SU-DHL-6 (cell line): ENCODE data around the gene DCD.

Experiments
- H2AFZ ChIP-seq: fragments of 200-600 bp; sonication (generic); 2 replicates; pipeline ENCODE4 v1.6.1; 2014; ENCODE audit warnings: low read depth, mild to moderate bottlenecking, moderate library complexity, mixed read lengths, antibody characterized with exemption, low read length; ENCODE audit not compliant: severe bottlenecking
- H3F3A ChIP-seq: fragments of 200-600 bp; shearing (Covaris generic); 2 replicates; pipeline ENCODE4 v1.6.0; 2016; ENCODE audit warnings: antibody characterized with exemption, mild to moderate bottlenecking; ENCODE audit not compliant: insufficient read depth
- H3K27ac ChIP-seq: fragments of 200-600 bp; sonication (generic); 2 replicates; pipeline ENCODE4 v1.5.1; 2016; ENCODE audit warnings: low read depth, mild to moderate bottlenecking, low read length, moderate library complexity, mixed read lengths
- H3K27me3 ChIP-seq: fragments of 200-600 bp; sonication (generic), shearing (Covaris generic); 2 replicates; pipeline ENCODE4 v1.6.0; 2014; ENCODE audit warnings: mild to moderate bottlenecking, low read length
- H3K36me3 ChIP-seq: fragments of 200-600 bp; sonication (generic); 2 replicates; pipeline ENCODE4 v1.6.1; 2014; ENCODE audit warnings: mild to moderate bottlenecking, low read length, mixed read lengths
- H3K4me2 ChIP-seq: fragments of 300-600, 200-600 bp; shearing (Covaris generic), sonication (generic); 2 replicates; pipeline ENCODE4 v1.6.0; 2014; ENCODE audit warnings: low read length, low read depth, mild to moderate bottlenecking; ENCODE audit not compliant: poor library complexity, severe bottlenecking
- H3K4me3 ChIP-seq: fragments of 200-600 bp; sonication (generic); 2 replicates; pipeline ENCODE4 v1.5.1; 2014; ENCODE audit warnings: antibody characterized with exemption, low read length, mild to moderate bottlenecking, mixed read lengths; ENCODE audit not compliant: insufficient read depth, poor library complexity, severe bottlenecking
- H3K79me2 ChIP-seq: fragments of 200-600 bp; sonication (generic); 2 replicates; pipeline ENCODE4 v1.6.1; 2014; ENCODE audit warnings: mild to moderate bottlenecking, low read length, moderate library complexity; ENCODE audit not compliant: insufficient read depth
- H3K9ac ChIP-seq: fragments of 200-600 bp; sonication (generic); 2 replicates; pipeline ENCODE4 v1.7.0; 2014; ENCODE audit warnings: mild to moderate bottlenecking, low read length
- H3K9me2 ChIP-seq: fragments of 200-600 bp; sonication (generic); replicated peaks from 2 replicates; pipeline ENCODE4 v1.6.1; 2014; ENCODE audit warnings: low read length; ENCODE audit not compliant: insufficient read depth
- H3K9me3 ChIP-seq: fragments of 200-600 bp; sonication (generic); 2 replicates; pipeline ENCODE4 v1.6.1; 2014; ENCODE audit warnings: low read length, mixed read lengths; ENCODE audit not compliant: insufficient read depth
- H4K20me1 ChIP-seq: fragments of 200-600 bp; sonication (generic); 2 replicates; pipeline ENCODE4 v1.6.1; 2014; ENCODE audit warnings: low read depth, mild to moderate bottlenecking, antibody characterized with exemption, low read length, moderate library complexity, mixed read lengths
- CTCF ChIP-seq: fragments of 200-600 bp; sonication (generic); IDR thresholded peaks from one replicate; pipeline ENCODE4 v1.5.1; 2017; ENCODE audit warnings: antibody characterized with exemption, mild to moderate bottlenecking, low read length, moderate library complexity; ENCODE audit not compliant: insufficient read depth, poor library complexity, severe bottlenecking
- EZH2phosphoT487 ChIP-seq: fragments of 200-600 bp; sonication (generic), shearing (Covaris generic); conservative IDR thresholded peaks from 2 replicates; pipeline ENCODE4 v1.6.1; 2018; ENCODE audit warnings: mild to moderate bottlenecking, antibody characterized with exemption, low read length, moderate library complexity, mixed read lengths

Gene DCD

GRCh38 chr12:54663603-54664002 lies 15.4 kb upstream of the DCD start:
- no peaks in the 10 kb centered on the region for H3K9me3 ChIP-seq
- no peaks in the 10 kb centered on the region for H3K79me2 ChIP-seq
- no peaks in the 10 kb centered on the region for H4K20me1 ChIP-seq
- H3K4me2 ChIP-seq, result no peak overlapping the region
- no peak overlapping the region for H3K9ac ChIP-seq
- H2AFZ ChIP-seq, result no peak overlapping the region
- no peaks in the 10 kb centered on the region for H3K36me3 ChIP-seq
- H3F3A ChIP-seq, result no peaks in the 10 kb centered on the region
- H3K9me2 ChIP-seq, result no peaks in the 10 kb centered on the region
- H3K27me3 ChIP-seq, result no peaks in the 10 kb centered on the region
- TF ChIP-seq EZH2phosphoT487 (no peak), CTCF (no peak)
- H3K4me3 ChIP-seq, result no peak overlapping the region
- H3K27ac ChIP-seq, result no peak overlapping the region

DNA sequence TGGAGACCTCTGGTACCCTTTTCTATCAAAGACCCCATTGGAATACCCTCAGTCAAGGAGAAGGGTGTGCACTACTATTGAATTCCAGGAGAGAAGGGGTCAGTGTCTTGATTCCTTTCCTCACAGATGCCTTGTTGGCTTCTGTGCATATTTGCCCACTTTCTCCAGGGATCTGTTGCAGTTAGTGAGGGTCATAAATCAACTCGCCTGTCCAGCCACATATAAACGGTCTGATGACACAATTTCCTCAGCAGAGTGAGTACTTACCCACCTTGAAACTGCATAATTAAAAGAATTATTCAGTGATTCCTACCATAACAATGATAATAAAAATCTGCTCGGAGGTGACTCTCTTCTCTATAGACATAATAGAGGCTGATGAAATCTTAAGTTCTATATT lies 13.9 kb upstream of the DCD start:
- H3K4me2 ChIP-seq, result no peak overlapping the region
- no peaks in the 10 kb centered on the region for H3K9me2 ChIP-seq
- H4K20me1 ChIP-seq, result no peaks in the 10 kb centered on the region
- no peak for TF ChIP-seq CTCF
- TF ChIP-seq EZH2phosphoT487, result no peak
- no peaks in the 10 kb centered on the region for H3K36me3 ChIP-seq
- no peak overlapping the region for H3K9ac ChIP-seq
- no peak overlapping the region for H3K4me3 ChIP-seq
- no peaks in the 10 kb centered on the region for H3K9me3 ChIP-seq
- no peaks in the 10 kb centered on the region for H3K79me2 ChIP-seq
- H3K27me3 ChIP-seq, result no peaks in the 10 kb centered on the region
- no peaks in the 10 kb centered on the region for H3F3A ChIP-seq
- no peak overlapping the region for H3K27ac ChIP-seq
- no peak overlapping the region for H2AFZ ChIP-seq

DNA sequence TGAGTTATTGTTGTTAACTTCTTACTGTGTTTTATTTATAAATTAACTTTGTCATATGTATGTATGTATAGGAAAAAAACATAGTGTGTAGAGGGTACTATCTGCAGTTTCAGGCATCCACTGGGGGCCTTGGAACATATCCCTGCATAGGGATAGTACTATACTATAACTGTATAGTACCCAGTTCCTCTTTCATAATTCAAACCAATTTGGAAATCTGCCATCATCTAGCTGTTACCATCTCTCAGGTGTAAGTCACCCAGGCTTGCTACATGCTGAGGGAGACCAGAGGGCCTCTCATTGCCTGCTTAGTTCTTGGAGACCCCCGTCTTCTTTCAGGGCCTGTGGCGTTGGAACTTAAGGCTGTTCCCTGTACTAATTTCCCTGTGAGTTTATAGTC lies 12.9 kb upstream of the DCD start:
- H3K9me3 ChIP-seq, result no peaks in the 10 kb centered on the region
- no peaks in the 10 kb centered on the region for H3K27me3 ChIP-seq
- H3K9ac ChIP-seq, result no peak overlapping the region
- no peak overlapping the region for H3K27ac ChIP-seq
- no peak overlapping the region for H3K4me3 ChIP-seq
- H3K36me3 ChIP-seq, result no peaks in the 10 kb centered on the region
- TF ChIP-seq EZH2phosphoT487 (no peak), CTCF (no peak)
- no peak overlapping the region for H2AFZ ChIP-seq
- no peaks in the 10 kb centered on the region for H3K79me2 ChIP-seq
- no peak overlapping the region for H3K4me2 ChIP-seq
- no peaks in the 10 kb centered on the region for H3F3A ChIP-seq
- no peaks in the 10 kb centered on the region for H4K20me1 ChIP-seq
- H3K9me2 ChIP-seq, result no peaks in the 10 kb centered on the region
